ENCODE measurements around the gene S100A7. TPM values are rescaled to one million over a fixed set of nuclear protein-coding genes. Genes with fewer than 3 reads are reported as not detected.

S100A7 gene
- total RNA-seq, 1 experiment from 2014 or later = not detected

- intact Hi-C loops (cut with micrococcal nuclease; ENCODE audit: unreplicated experiment) = no loop called here
- Histone ChIP-seq H3K4me3 (ENCODE audit: low read depth, low read length, poor library complexity, severe bottlenecking) (no peak overlapping the region), H3K27ac (ENCODE audit: low read depth, low read length, poor library complexity, severe bottlenecking) (no peak overlapping the region), H3K36me3 (ENCODE audit: insufficient read depth, low read length, poor library complexity, severe bottlenecking) (no peaks in the 10 kb centered on the region), H3K27me3 (replicated peaks; ENCODE audit: insufficient read depth, low read depth, low read length, poor library complexity) (peaks cover 43% of the 10 kb centered on the region), H3K9me3 (ENCODE audit: low read depth, low read length, poor library complexity, severe bottlenecking) (no peaks in the 10 kb centered on the region), H3K4me1 (ENCODE audit: insufficient read depth, low read length, poor library complexity, severe bottlenecking) (no peaks in the 10 kb centered on the region)
- BruUV-seq (replicated peaks) = no TSS peak
- DNase-seq (ENCODE audit: low spot score) = no peak
- ChIA-PET POLR2A (ENCODE audit: low non-redundant PET) (no interaction called here), CTCF (no interaction called here)
- no peak for TF ChIP-seq EZH2 (IDR thresholded peaks at IDR 0.05; ENCODE audit: borderline replicate concordance, low read depth, low read length, poor library complexity, severe bottlenecking)
- no peak for TF ChIP-seq CTCF (conservative IDR thresholded peaks at IDR 0.05; ENCODE audit: low read depth, low read length)
These were observed 18.5 kb upstream of the S100A7 start for GRCh38 chr1:153478692-153479618.

GRCh38 chr1:153478047-153478691 lies 17.7 kb upstream of the S100A7 start:
- Histone ChIP-seq H3K36me3 (ENCODE audit: insufficient read depth, low read length, poor library complexity, severe bottlenecking) (no peaks in the 10 kb centered on the region), H3K4me1 (ENCODE audit: insufficient read depth, low read length, poor library complexity, severe bottlenecking) (no peaks in the 10 kb centered on the region), H3K9me3 (ENCODE audit: low read depth, low read length, poor library complexity, severe bottlenecking) (no peaks in the 10 kb centered on the region), H3K27me3 (replicated peaks; ENCODE audit: insufficient read depth, low read depth, low read length, poor library complexity) (peaks cover 43% of the 10 kb centered on the region), H3K27ac (ENCODE audit: low read depth, low read length, poor library complexity, severe bottlenecking) (no peak overlapping the region), H3K4me3 (ENCODE audit: low read depth, low read length, poor library complexity, severe bottlenecking) (no peak overlapping the region)
- POLR2A ChIA-PET (ENCODE audit: low non-redundant PET) = no interaction called here
- no peak for DNase-seq (ENCODE audit: low spot score)
- TF ChIP-seq CTCF (conservative IDR thresholded peaks at IDR 0.05; ENCODE audit: low read depth, low read length) = no peak
- no peak for TF ChIP-seq EZH2 (IDR thresholded peaks at IDR 0.05; ENCODE audit: borderline replicate concordance, low read depth, low read length, poor library complexity, severe bottlenecking)
- CTCF ChIA-PET = no interaction called here
- intact Hi-C loops (cut with micrococcal nuclease; ENCODE audit: unreplicated experiment) = no loop called here
- no TSS peak for BruUV-seq (replicated peaks)

GRCh38 chr1:153476491-153477093 lies 16.1 kb upstream of the S100A7 start:
- TF ChIP-seq CTCF (conservative IDR thresholded peaks at IDR 0.05; ENCODE audit: low read depth, low read length) = no peak
- no peak for TF ChIP-seq EZH2 (IDR thresholded peaks at IDR 0.05; ENCODE audit: borderline replicate concordance, low read depth, low read length, poor library complexity, severe bottlenecking)
- Histone ChIP-seq H3K4me3 (ENCODE audit: low read depth, low read length, poor library complexity, severe bottlenecking) (no peak overlapping the region), H3K27me3 (replicated peaks; ENCODE audit: insufficient read depth, low read depth, low read length, poor library complexity) (peaks cover 35% of the 10 kb centered on the region), H3K4me1 (ENCODE audit: insufficient read depth, low read length, poor library complexity, severe bottlenecking) (no peaks in the 10 kb centered on the region), H3K27ac (ENCODE audit: low read depth, low read length, poor library complexity, severe bottlenecking) (no peak overlapping the region), H3K36me3 (ENCODE audit: insufficient read depth, low read length, poor library complexity, severe bottlenecking) (no peaks in the 10 kb centered on the region), H3K9me3 (ENCODE audit: low read depth, low read length, poor library complexity, severe bottlenecking) (peaks cover 4% of the 10 kb centered on the region)
- ChIA-PET CTCF (no interaction called here), POLR2A (ENCODE audit: low non-redundant PET) (no interaction called here)
- no TSS peak for BruUV-seq (replicated peaks)
- intact Hi-C loops (cut with micrococcal nuclease; ENCODE audit: unreplicated experiment) = no loop called here
- no peak for DNase-seq (ENCODE audit: low spot score)

All from A673 (cell line).